H1 (cell line): ENCODE measurements around the gene ERC1. TPM values are rescaled to one million over a fixed set of nuclear protein-coding genes. Genes with fewer than 3 reads are reported as not detected.

Source experiments
- CEBPB ChIP-seq: IDR thresholded peaks from 2 replicates; pipeline ENCODE4 v1.6.1; 2012; ENCODE audit warnings: low read depth, low read length
- CHD7 ChIP-seq: fragments of 300-600 bp; sonication (generic); IDR thresholded peaks from 2 replicates; pipeline ENCODE4 v1.7.1; 2012; ENCODE audit warnings: low read length, moderate library complexity, mild to moderate bottlenecking, inconsistent platforms; ENCODE audit not compliant: insufficient replicate concordance
- E2F6 ChIP-seq: IDR thresholded peaks from 2 replicates; pipeline ENCODE4 v1.6.1; 2012; ENCODE audit warnings: inconsistent platforms
- EP300 ChIP-seq, 2 experiments: IDR thresholded peaks; 1 replicate in 1 of 2; 2 replicates in 1 of 2; pipeline ENCODE4 v1.6.1; 2011 to 2012; ENCODE audit warnings: low read depth in 2 of 2, low read length in 2 of 2, mild to moderate bottlenecking in 2 of 2, borderline replicate concordance in 1 of 2, inconsistent platforms in 1 of 2, moderate library complexity in 1 of 2
- KDM4A ChIP-seq: IDR thresholded peaks from one replicate; pipeline ENCODE4 v1.7.1; 2012; ENCODE audit warnings: low read depth, mild to moderate bottlenecking, moderate library complexity, low read length, inconsistent platforms; ENCODE audit not compliant: severe bottlenecking
- MAFK ChIP-seq: IDR thresholded peaks from 2 replicates; pipeline ENCODE4 v1.6.1; 2012; ENCODE audit warnings: low read depth, mild to moderate bottlenecking, improper control_type of control experiment, low read length
- RFX5 ChIP-seq: IDR thresholded peaks from 2 replicates; pipeline ENCODE4 v1.6.1; 2011; ENCODE audit warnings: low read depth, low read length, improper control_type of control experiment, borderline replicate concordance
- RNF2 ChIP-seq: fragments of 200-900, 300-1000 bp; sonication (generic); IDR thresholded peaks from 2 replicates; pipeline ENCODE4 v1.7.1; 2016; ENCODE audit warnings: borderline replicate concordance, low read depth, mild to moderate bottlenecking, antibody characterized with exemption, low read length; ENCODE audit not compliant: poor library complexity, severe bottlenecking; ENCODE audit errors: missing control alignments
- TEAD4 ChIP-seq: IDR thresholded peaks from 2 replicates; pipeline ENCODE4 v1.6.1; 2012; ENCODE audit warnings: low read depth, low read length, inconsistent platforms, mixed read lengths
- polyA plus RNA-seq, 7 experiments: library from polyadenylated mRNA; depleted of rRNA in 3 of 7; stranded (reverse) in 5 of 7; unstranded in 2 of 7; fragments of >200 nt in 5 of 7; fragments of 200-250 nt in 2 of 7; gene quantifications; 1 replicate in 5 of 7; 2 replicates in 1 of 7; 4 replicates in 1 of 7; pipeline versions ENCODE4 v1.2.1 to v1.2.3, GENCODE V29; 2011 to 2013; ENCODE audit warnings: missing spikeins in 2 of 7, mixed read lengths in 2 of 7
- total RNA-seq: library from RNA; stranded (reverse); fragmentation: NEBNext Ultra II Directional; extraction: Animal tissue kit (Norgen Biotek cat#: 25700); gene quantifications from 2 replicates; pipeline ENCODE4 v1.2.1, GENCODE V29; 2021

ERC1 gene
- total and polyA plus RNA-seq, 2 of the 8 experiments (the other 6 are each of a cell fraction or from before 2014, with no cell fraction given): 7.8 to 45.7 TPM

DNA sequence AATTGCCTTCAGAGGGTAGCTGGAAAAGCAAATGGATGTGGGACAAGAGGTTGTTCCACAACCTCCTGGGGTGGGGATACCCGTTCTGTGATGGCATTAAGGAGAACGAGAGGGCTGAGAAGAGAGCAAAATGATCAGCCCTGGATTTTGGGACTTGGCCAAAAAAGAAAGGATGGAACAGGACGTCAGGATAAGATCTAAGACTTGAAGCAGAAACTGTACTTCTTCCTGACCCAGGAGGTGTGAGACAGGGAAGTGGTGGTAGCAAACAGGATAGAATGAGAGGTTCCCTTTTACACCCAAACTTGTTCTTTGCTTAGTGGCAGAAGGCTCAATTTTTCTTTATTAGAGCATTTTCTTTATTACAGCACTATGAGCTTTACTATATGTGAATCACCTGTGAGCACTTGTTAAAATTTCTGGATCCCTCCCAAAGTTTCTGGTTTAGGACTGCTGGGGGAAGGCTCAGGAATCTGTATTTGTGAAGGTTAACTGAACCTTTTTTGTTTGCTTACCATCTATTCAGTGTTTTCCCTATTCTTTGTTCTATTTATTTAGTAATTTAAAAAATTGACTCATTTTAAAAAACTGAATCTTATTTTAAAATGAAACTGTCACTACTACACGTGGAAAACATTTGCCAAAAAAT lies 59.2 kb downstream of the ERC1 start (continued):
- TF ChIP-seq CHD7 (no peak), E2F6 (no peak), TEAD4 (no peak), KDM4A (no peak), RFX5 (no peak), CEBPB (no peak), EP300 (IDR thresholded peaks at IDR 0.05; ENCODE audit: borderline replicate concordance in 1 of 2, low read depth in 2 of 2, low read length in 2 of 2) (no peak), RNF2 (no peak), MAFK (no peak)
